ENCODE measurements around the gene FMNL2. TPM values are rescaled to one million over a fixed set of nuclear protein-coding genes. Genes with fewer than 3 reads are reported as not detected.

The FMNL2 gene
- total RNA-seq, 4 donors from 2014 or later = 23.5 to 28.0 (median 23.8) TPM

DNA sequence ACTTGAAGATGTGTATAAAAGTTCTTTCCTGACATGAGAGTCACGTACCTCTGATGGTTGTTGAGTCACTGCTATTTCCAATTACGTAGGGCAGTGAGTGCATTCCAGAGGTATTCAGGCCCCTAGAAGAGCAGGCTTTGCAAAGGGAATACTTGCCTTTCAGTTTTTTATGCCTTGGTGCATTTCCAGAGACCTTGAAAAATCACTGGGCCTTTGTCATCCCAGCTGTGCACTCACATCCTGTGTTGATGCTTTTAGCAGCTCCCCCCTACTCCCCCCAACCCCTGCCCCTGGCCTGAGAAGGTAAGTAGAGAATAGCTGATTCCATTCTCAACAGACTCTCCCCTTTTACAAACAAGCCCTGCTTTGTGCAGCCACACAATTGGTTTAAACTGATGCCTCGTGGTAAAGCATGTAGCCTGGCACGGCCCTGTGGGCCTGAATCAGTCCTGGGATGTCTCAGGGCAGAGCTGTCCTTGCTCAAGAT lies 208.1 kb downstream of the FMNL2 start:
- DNase-seq (ENCODE audit: extremely low spot score) = no peak
- Histone ChIP-seq H3K36me3 (peaks cover 0 to 6% (median 0%) of the 10 kb centered on the region in 4 donors), H3K4me1 (peaks cover 0 to 22% (median 13%) of the 10 kb centered on the region in 4 donors), H3K27me3 (no peaks in the 10 kb centered on the region), H3K27ac (replicated peaks in 1 of 4) (peak overlapping the region; percentile 24 to 43 (median 40)), H3K4me3 (no peak overlapping the region), H3K9me3 (no peaks in the 10 kb centered on the region)
- TF ChIP-seq EP300 (IDR thresholded peaks at IDR 0.05) = no peak
- TF ChIP-seq POLR2AphosphoS5 (IDR thresholded peaks at IDR 0.05) = no peak
- TF ChIP-seq, protein P1, sequence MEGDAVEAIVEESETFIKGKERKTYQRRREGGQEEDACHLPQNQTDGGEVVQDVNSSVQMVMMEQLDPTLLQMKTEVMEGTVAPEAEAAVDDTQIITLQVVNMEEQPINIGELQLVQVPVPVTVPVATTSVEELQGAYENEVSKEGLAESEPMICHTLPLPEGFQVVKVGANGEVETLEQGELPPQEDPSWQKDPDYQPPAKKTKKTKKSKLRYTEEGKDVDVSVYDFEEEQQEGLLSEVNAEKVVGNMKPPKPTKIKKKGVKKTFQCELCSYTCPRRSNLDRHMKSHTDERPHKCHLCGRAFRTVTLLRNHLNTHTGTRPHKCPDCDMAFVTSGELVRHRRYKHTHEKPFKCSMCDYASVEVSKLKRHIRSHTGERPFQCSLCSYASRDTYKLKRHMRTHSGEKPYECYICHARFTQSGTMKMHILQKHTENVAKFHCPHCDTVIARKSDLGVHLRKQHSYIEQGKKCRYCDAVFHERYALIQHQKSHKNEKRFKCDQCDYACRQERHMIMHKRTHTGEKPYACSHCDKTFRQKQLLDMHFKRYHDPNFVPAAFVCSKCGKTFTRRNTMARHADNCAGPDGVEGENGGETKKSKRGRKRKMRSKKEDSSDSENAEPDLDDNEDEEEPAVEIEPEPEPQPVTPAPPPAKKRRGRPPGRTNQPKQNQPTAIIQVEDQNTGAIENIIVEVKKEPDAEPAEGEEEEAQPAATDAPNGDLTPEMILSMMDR (IDR thresholded peaks at IDR 0.05) = no peak
- no peak for TF ChIP-seq POLR2A (IDR thresholded peaks at IDR 0.05; ENCODE audit: low read depth)
- intact Hi-C loops (cut with DNase I) = no loop called here
- 32% methylated on average over 4 of the region's 4 CpGs for WGBS

DNA sequence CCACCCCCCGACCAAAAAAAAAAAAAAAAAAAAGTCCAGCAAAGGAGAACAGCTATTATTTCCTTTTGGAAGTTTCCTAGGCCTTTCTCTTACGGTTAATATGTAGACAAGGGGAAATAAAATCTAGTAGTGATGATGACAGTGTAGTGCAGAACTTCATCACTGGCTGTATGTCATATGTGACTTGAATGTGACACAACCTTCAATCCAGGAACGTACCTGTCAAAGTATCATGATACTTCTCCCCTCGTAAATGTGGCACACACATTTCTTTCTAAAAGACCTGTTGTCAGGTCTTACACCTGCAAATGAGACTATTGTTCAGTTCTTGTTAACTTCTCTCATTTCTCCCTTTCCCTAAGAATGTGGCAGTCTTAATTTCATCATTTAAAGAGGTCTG lies 208.7 kb downstream of the FMNL2 start:
- WGBS = 64% methylated on average over 4 of the region's 4 CpGs
- no peak for DNase-seq (ENCODE audit: extremely low spot score)
- Histone ChIP-seq H3K36me3 (peaks cover 0 to 6% (median 0%) of the 10 kb centered on the region in 4 donors), H3K4me3 (no peak overlapping the region), H3K4me1 (peaks cover 0 to 22% (median 13%) of the 10 kb centered on the region in 4 donors), H3K27ac (replicated peaks in 1 of 4) (peak overlapping the region in 1 of 4 donors; percentile 42), H3K27me3 (no peaks in the 10 kb centered on the region), H3K9me3 (no peaks in the 10 kb centered on the region)
- intact Hi-C loops (cut with DNase I) = no loop called here
- TF ChIP-seq, protein P1 (IDR thresholded peaks at IDR 0.05) = no peak
- TF ChIP-seq EP300 (IDR thresholded peaks at IDR 0.05) (no peak), POLR2AphosphoS5 (IDR thresholded peaks at IDR 0.05) (no peak), POLR2A (IDR thresholded peaks at IDR 0.05; ENCODE audit: low read depth) (no peak)

DNA sequence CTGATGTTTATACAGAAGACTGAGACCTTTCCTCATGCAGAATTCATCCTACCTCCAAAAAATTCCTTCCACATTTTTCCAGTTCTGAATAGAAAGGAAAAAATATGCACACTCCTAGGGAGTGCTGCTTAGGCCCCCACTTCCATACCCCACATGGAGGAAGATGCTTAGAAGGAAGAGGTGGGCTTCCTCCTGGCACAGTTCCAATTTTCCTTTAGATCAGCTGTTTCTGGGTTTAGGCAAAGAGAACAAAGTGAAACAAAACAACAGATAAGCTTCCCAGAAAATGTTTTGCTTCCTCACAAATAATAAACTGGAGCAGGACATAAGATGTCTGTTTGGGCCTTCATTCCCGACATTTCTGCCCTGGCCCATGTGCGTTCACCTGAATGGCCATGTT lies 209.7 kb downstream of the FMNL2 start:
- Histone ChIP-seq H3K4me3 (no peak overlapping the region), H3K36me3 (peaks cover 0 to 6% (median 0%) of the 10 kb centered on the region in 4 donors), H3K27me3 (no peaks in the 10 kb centered on the region), H3K4me1 (peaks cover 0 to 22% (median 13%) of the 10 kb centered on the region in 4 donors), H3K27ac (replicated peaks in 1 of 4) (no peak overlapping the region), H3K9me3 (no peaks in the 10 kb centered on the region)
- DNase-seq (ENCODE audit: extremely low spot score) = no peak
- 78% methylated on average over 2 of the region's 2 CpGs for WGBS
- intact Hi-C loops (cut with DNase I) = no loop called here
- TF ChIP-seq, protein P1 (IDR thresholded peaks at IDR 0.05) = no peak

DNA sequence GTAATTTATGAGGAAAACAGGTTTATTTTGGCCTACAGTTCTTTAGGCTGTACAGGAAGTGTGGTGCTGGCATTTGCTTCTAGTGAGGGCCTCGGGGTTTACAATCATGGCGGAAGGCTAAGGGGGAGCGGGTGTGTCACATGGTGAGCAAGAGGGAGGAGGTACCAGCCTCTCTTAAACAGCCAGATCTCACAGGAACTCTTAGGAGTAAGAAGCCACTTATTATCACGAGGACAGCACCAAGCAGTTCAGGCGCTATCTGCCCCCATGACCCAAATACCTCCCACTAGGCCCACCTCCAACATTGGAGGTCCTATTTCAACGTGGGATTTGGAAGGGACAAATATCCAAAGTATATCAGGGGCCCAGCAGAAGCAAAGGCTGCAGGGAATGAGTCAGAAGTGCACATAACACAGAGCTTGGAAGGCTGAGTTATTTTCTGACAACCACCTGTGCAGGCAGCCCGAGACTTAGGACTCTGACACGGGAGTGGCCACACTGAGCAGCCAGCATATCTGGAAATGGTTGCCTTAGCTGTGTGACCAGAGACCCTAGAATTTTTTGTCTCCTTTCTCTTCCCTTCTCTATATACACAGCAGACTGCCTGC lies 211.4 kb downstream of the FMNL2 start:
- Histone ChIP-seq H3K9me3 (no peaks in the 10 kb centered on the region), H3K36me3 (peaks cover 0 to 6% (median 0%) of the 10 kb centered on the region in 4 donors), H3K4me1 (peaks cover 0 to 22% (median 13%) of the 10 kb centered on the region in 4 donors), H3K27ac (replicated peaks in 1 of 4) (no peak overlapping the region), H3K4me3 (no peak overlapping the region), H3K27me3 (no peaks in the 10 kb centered on the region)
- no peak for DNase-seq (ENCODE audit: extremely low spot score)
- intact Hi-C loops (cut with DNase I) = no loop called here
- TF ChIP-seq POLR2A (IDR thresholded peaks at IDR 0.05; ENCODE audit: low read depth) (no peak), EP300 (IDR thresholded peaks at IDR 0.05) (no peak), POLR2AphosphoS5 (IDR thresholded peaks at IDR 0.05) (no peak)
- TF ChIP-seq, protein P1 (IDR thresholded peaks at IDR 0.05) = no peak
- 79% methylated on average over 8 of the region's 8 CpGs for WGBS

All from esophagus muscularis mucosa (tissue), 4 donors.